Measurements from ENCODE around the gene MLXIP. TPM values are rescaled to one million over a fixed set of nuclear protein-coding genes. Genes with fewer than 3 reads are reported as not detected.
"Not testable (repeated sequence)": the region's sequence is repeated elsewhere in the genome, so short reads cannot be mapped to it uniquely, and the experiment has no call there.

The MLXIP gene
- total RNA-seq, 1 experiment from 2014 or later, result 32.4 TPM

GRCh38 chr12:122117979-122118378 lies 39.4 kb downstream of the MLXIP start:
- Histone ChIP-seq H4K91ac (ENCODE audit: insufficient read length, low read depth, low read length) (no peak overlapping the region), H3K27me3 (ENCODE audit: insufficient read depth, low read length) (no peaks in the 10 kb centered on the region), H3K27ac (ENCODE audit: insufficient read length, low read depth, low read length) (no peak overlapping the region), H2BK12ac (ENCODE audit: insufficient read length, low read depth, low read length) (no peak overlapping the region), H3K23ac (ENCODE audit: insufficient read length, low read depth, low read length) (no peak overlapping the region), H3K79me2 (ENCODE audit: insufficient read depth, low read length) (no peaks in the 10 kb centered on the region), H3K23me2 (ENCODE audit: insufficient read length, low read depth, low read length, poor library complexity, severe bottlenecking) (no peaks in the 10 kb centered on the region), H2BK5ac (ENCODE audit: insufficient read length, low read length) (no peak overlapping the region), H3K4me2 (ENCODE audit: insufficient read depth, insufficient read length, low read length) (no peak overlapping the region), H3K79me1 (ENCODE audit: insufficient read depth, low read depth, low read length, poor library complexity, severe bottlenecking) (no peaks in the 10 kb centered on the region), H2AK5ac (ENCODE audit: insufficient read length, low read length) (no peak overlapping the region), H4K8ac (replicated peaks; ENCODE audit: insufficient read length, low read depth, low read length) (no peak overlapping the region), H3K9me3 (ENCODE audit: control insufficient read depth, low read depth, low read length) (no peaks in the 10 kb centered on the region), H3K18ac (ENCODE audit: insufficient read length, low read depth, low read length) (no peak overlapping the region), H3K4me1 (ENCODE audit: insufficient read depth, low read length) (no peaks in the 10 kb centered on the region), H4K20me1 (ENCODE audit: control insufficient read depth, insufficient read depth, insufficient read length) (no peaks in the 10 kb centered on the region), H3K56ac (ENCODE audit: insufficient read length, low read depth, low read length) (no peak overlapping the region), H3K14ac (ENCODE audit: insufficient read depth, low read length) (no peak overlapping the region), H3K9ac (ENCODE audit: extremely low read depth, insufficient read length, low read length) (no peak overlapping the region), H2BK20ac (ENCODE audit: low read depth, low read length, poor library complexity, severe bottlenecking) (no peak overlapping the region), H2BK15ac (ENCODE audit: low read depth, low read length) (no peak overlapping the region), H3K4ac (ENCODE audit: low read depth, low read length) (no peak overlapping the region), H2BK120ac (ENCODE audit: low read depth, low read length, poor library complexity, severe bottlenecking) (no peak overlapping the region), H2AFZ (ENCODE audit: low read length) (no peak overlapping the region), H3T11ph (ENCODE audit: low read length) (no peak overlapping the region), H4K5ac (ENCODE audit: insufficient read length, low read depth, low read length) (no peak overlapping the region)
- Mint-ChIP-seq H3K4me1 (peaks cover 5 to 6% of the 10 kb centered on the region in 2 experiments; a peak in 3 of 4 replicates), H3K4me3 (no peak overlapping the region), H3K36me3 (ENCODE audit: insufficient read depth in 1 of 3, low read depth in 3 of 3) (peaks cover 0 to 2% (median 0%) of the 10 kb centered on the region in 3 experiments; a peak in 1 of 7 replicates), H3K9me3 (no peaks in the 10 kb centered on the region), H3K27me3 (ENCODE audit: low read depth) (no peaks in the 10 kb centered on the region), H3K27ac (no peak overlapping the region; a peak in 1 of 7 replicates)
- no peak for TF ChIP-seq CTCF (conservative IDR thresholded peaks at IDR 0.05)
- no peak for DNase-seq
- no CpG with 5 or more reads among the region's 8 CpGs for WGBS (ENCODE audit: extremely low coverage, insufficient read length, low lambda C conversion rate)

GRCh38 chr12:122121341-122121740 lies 42.8 kb downstream of the MLXIP start:
- H3T11ph ChIP-seq (ENCODE audit: low read length); H3K27ac ChIP-seq (ENCODE audit: insufficient read length, low read depth, low read length); DNase-seq; H4K91ac ChIP-seq (ENCODE audit: insufficient read length, low read depth, low read length); H3K56ac ChIP-seq (ENCODE audit: insufficient read length, low read depth, low read length); H3K4me3 Mint-ChIP-seq; H2BK120ac ChIP-seq (ENCODE audit: low read depth, low read length, poor library complexity, severe bottlenecking); H3K9ac ChIP-seq (ENCODE audit: extremely low read depth, insufficient read length, low read length); H2BK15ac ChIP-seq (ENCODE audit: low read depth, low read length); H3K23me2 ChIP-seq (ENCODE audit: insufficient read length, low read depth, low read length, poor library complexity, severe bottlenecking); H4K5ac ChIP-seq (ENCODE audit: insufficient read length, low read depth, low read length); H3K9me3 ChIP-seq (ENCODE audit: control insufficient read depth, low read depth, low read length); H3K9me3 Mint-ChIP-seq; H3K14ac ChIP-seq (ENCODE audit: insufficient read depth, low read length); H2AFZ ChIP-seq (ENCODE audit: low read length); H3K4me2 ChIP-seq (ENCODE audit: insufficient read depth, insufficient read length, low read length); H3K23ac ChIP-seq (ENCODE audit: insufficient read length, low read depth, low read length); H3K79me1 ChIP-seq (ENCODE audit: insufficient read depth, low read depth, low read length, poor library complexity, severe bottlenecking); H3K27me3 Mint-ChIP-seq (ENCODE audit: low read depth); H2BK12ac ChIP-seq (ENCODE audit: insufficient read length, low read depth, low read length); H3K27me3 ChIP-seq (ENCODE audit: insufficient read depth, low read length); H3K4me1 ChIP-seq (ENCODE audit: insufficient read depth, low read length); H3K36me3 Mint-ChIP-seq (ENCODE audit: insufficient read depth in 1 of 3, low read depth in 3 of 3); H3K4ac ChIP-seq (ENCODE audit: low read depth, low read length); H2AK5ac ChIP-seq (ENCODE audit: insufficient read length, low read length); H3K18ac ChIP-seq (ENCODE audit: insufficient read length, low read depth, low read length); H4K20me1 ChIP-seq (ENCODE audit: control insufficient read depth, insufficient read depth, insufficient read length); H2BK5ac ChIP-seq (ENCODE audit: insufficient read length, low read length); H3K79me2 ChIP-seq (ENCODE audit: insufficient read depth, low read length); H2BK20ac ChIP-seq (ENCODE audit: low read depth, low read length, poor library complexity, severe bottlenecking); H4K8ac ChIP-seq (replicated peaks; ENCODE audit: insufficient read length, low read depth, low read length): not testable (repeated sequence)
- H3K27ac Mint-ChIP-seq, result peak overlapping the region in 1 of 3 experiments; percentile 42; a peak in 3 of 7 replicates
- no CpG with 5 or more reads among the region's 11 CpGs for WGBS (ENCODE audit: extremely low coverage, insufficient read length, low lambda C conversion rate)
- H3K4me1 Mint-ChIP-seq, result peaks cover 12% of the 10 kb centered on the region in 2 experiments

Data from H9 (cell line).